Panc1 (cell line): ENCODE results near the gene MAN2B1. TPM values are rescaled to one million over a fixed set of nuclear protein-coding genes. Genes with fewer than 3 reads are reported as not detected.

Experiments
- ATAC-seq: fragments of 200-7000 bp; cut with Tn5 transposase; 2 replicates; pipeline ENCODE4 v1.9.1; 2020; ENCODE audit warnings: mild to moderate bottlenecking, moderate library complexity
- BruUV-seq: library from RNA; stranded (reverse); fragments of 400-500 nt; replicated peaks from 2 replicates; lab custom pipeline; 2021; lab: Mats Ljungman, UMichigan
- CTCF ChIA-PET: fragments of 300-600 bp; sonication (Branson Sonifier 250); formaldehyde crosslinking; loops from one replicate; lab custom pipeline; 2022; ENCODE audit warnings: antibody characterized with exemption; lab: Charles Lee
- POLR2A ChIA-PET: fragments of 300-600 bp; sonication (Branson Sonifier 250); formaldehyde crosslinking; loops from one replicate; lab custom pipeline; 2022; ENCODE audit warnings: antibody characterized with exemption; lab: Charles Lee
- DNase-seq: peaks from one replicate; pipeline ENCODE4 v3.0.0-alpha.2; 2010; ENCODE audit warnings: low read depth, low spot score
- H3K27ac ChIP-seq: 2 replicates; pipeline ENCODE4 v1.5.1; 2011; ENCODE audit warnings: mild to moderate bottlenecking, low read length, inconsistent platforms
- H3K27me3 ChIP-seq: fragments of 200-500 bp; sonication (Bioruptor generic); 2 replicates; pipeline ENCODE4 v1.6.0; 2014; ENCODE audit warnings: low read length, inconsistent platforms; ENCODE audit not compliant: control insufficient read depth, insufficient read depth
- H3K36me3 ChIP-seq: fragments of 200-500 bp; sonication (Bioruptor generic); 2 replicates; pipeline ENCODE4 v1.5.1; 2014; ENCODE audit warnings: inconsistent platforms, mild to moderate bottlenecking, low read length, moderate library complexity; ENCODE audit not compliant: control insufficient read depth, insufficient read depth
- H3K4me1 ChIP-seq: 2 replicates; pipeline ENCODE4 v1.5.1; 2011; ENCODE audit warnings: inconsistent platforms, mild to moderate bottlenecking, low read length, moderate library complexity; ENCODE audit not compliant: control insufficient read depth, insufficient read depth
- H3K4me3 ChIP-seq, 2 experiments: 2 replicates each; pipeline ENCODE4 v1.5.1; 2011 to 2012; ENCODE audit warnings: low read depth in 2 of 2, low read length in 2 of 2, mild to moderate bottlenecking in 2 of 2, inconsistent platforms in 1 of 2, moderate library complexity in 1 of 2
- H3K9me3 ChIP-seq: fragments of 200-500 bp; sonication (Bioruptor generic); 2 replicates; pipeline ENCODE4 v1.5.1; 2014; ENCODE audit warnings: low read depth, mild to moderate bottlenecking, inconsistent platforms, low read length, moderate library complexity; ENCODE audit not compliant: control insufficient read depth, insufficient read depth
- POLR2AphosphoS5 ChIP-seq: IDR thresholded peaks from 2 replicates; pipeline ENCODE4 v1.6.1; 2012; ENCODE audit warnings: mild to moderate bottlenecking, low read depth, low read length, moderate library complexity
- SIN3A ChIP-seq: IDR thresholded peaks from 2 replicates; pipeline ENCODE4 v1.6.1; 2012; ENCODE audit warnings: low read depth, mild to moderate bottlenecking, low read length, moderate library complexity, borderline replicate concordance; ENCODE audit not compliant: insufficient read depth
- TCF7L2 ChIP-seq: IDR thresholded peaks from 2 replicates; pipeline ENCODE4 v1.6.1; 2011; ENCODE audit warnings: mild to moderate bottlenecking, low read depth, low read length, inconsistent platforms
- in situ Hi-C: cut with HindIII; loops from 2 replicates; pipeline ENCODE4 v1.10.0; 2016; ENCODE audit warnings: low sequenced_read_pairs, low pct_unique_long_range_greater_than_20kb
- intact Hi-C: fragments of 100-400 bp; cut with micrococcal nuclease; formaldehyde crosslinking; loops from one replicate; pipeline ENCODE4 v1.10.0; 2022; ENCODE audit not compliant: unreplicated experiment
- total RNA-seq: library from RNA; stranded (reverse); gene quantifications from one replicate; pipeline ENCODE4 v1.2.1, GENCODE V29; 2021; ENCODE audit not compliant: unreplicated experiment
- TF ChIP-seq, protein P1 (sequence below), 2 experiments: IDR thresholded peaks; 2 replicates each; pipeline ENCODE4 v1.6.1; 2011 to 2012; ENCODE audit warnings: low read depth in 2 of 2, control low read depth in 1 of 2, low read length in 1 of 2, mild to moderate bottlenecking in 1 of 2, moderate library complexity in 1 of 2; ENCODE audit not compliant: insufficient read depth in 1 of 2
- TF ChIP-seq, protein P2 (sequence below): fragments of 450-650 bp; IDR thresholded peaks from 2 replicates; pipeline ENCODE4 v1.5.1; 2017; ENCODE audit warnings: mild to moderate bottlenecking

The MAN2B1 gene
- total RNA-seq, 1 experiment from 2014 or later, result 43.0 TPM

DNA sequence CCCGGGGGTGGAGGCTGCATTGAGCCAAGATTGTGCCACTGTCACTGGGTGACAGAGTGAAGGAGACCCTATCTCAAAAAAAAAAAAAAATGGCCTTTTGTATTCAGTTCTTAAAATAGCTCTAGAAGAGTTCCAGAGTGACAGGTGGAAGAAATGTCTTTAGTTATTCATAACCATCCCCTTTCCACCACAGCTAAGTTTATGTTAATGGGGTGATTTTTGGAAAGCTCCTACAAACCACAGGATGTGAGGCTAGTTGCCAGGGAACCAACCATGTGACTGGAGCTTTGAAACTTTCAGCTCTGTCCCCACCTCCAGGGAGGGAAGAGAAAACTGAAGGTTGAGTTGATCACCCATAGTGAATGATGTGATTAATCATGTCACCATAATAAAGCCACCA, 62.8 kb downstream of the MAN2B1 start:
- ChIA-PET POLR2A (interaction anchor here (0.6 kb wide), 1 partner anchor 127 kb away, joined by 4 read pairs; no protein-coding TSS in a partner anchor), CTCF (no interaction called here)
- in situ Hi-C loops (no loop called here), intact Hi-C loops (no loop called here)
- no peaks in the 10 kb centered on the region for H3K27me3 ChIP-seq
- H3K4me3 ChIP-seq, result no peak overlapping the region
- H3K4me1 ChIP-seq, result no peaks in the 10 kb centered on the region
- TF ChIP-seq, protein P1, sequence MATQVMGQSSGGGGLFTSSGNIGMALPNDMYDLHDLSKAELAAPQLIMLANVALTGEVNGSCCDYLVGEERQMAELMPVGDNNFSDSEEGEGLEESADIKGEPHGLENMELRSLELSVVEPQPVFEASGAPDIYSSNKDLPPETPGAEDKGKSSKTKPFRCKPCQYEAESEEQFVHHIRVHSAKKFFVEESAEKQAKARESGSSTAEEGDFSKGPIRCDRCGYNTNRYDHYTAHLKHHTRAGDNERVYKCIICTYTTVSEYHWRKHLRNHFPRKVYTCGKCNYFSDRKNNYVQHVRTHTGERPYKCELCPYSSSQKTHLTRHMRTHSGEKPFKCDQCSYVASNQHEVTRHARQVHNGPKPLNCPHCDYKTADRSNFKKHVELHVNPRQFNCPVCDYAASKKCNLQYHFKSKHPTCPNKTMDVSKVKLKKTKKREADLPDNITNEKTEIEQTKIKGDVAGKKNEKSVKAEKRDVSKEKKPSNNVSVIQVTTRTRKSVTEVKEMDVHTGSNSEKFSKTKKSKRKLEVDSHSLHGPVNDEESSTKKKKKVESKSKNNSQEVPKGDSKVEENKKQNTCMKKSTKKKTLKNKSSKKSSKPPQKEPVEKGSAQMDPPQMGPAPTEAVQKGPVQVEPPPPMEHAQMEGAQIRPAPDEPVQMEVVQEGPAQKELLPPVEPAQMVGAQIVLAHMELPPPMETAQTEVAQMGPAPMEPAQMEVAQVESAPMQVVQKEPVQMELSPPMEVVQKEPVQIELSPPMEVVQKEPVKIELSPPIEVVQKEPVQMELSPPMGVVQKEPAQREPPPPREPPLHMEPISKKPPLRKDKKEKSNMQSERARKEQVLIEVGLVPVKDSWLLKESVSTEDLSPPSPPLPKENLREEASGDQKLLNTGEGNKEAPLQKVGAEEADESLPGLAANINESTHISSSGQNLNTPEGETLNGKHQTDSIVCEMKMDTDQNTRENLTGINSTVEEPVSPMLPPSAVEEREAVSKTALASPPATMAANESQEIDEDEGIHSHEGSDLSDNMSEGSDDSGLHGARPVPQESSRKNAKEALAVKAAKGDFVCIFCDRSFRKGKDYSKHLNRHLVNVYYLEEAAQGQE (IDR thresholded peaks at IDR 0.05; ENCODE audit: insufficient read depth in 1 of 2, low read depth in 2 of 2, low read length in 1 of 2), result no peak
- no peak for ATAC-seq
- H3K9me3 ChIP-seq, result no peaks in the 10 kb centered on the region
- DNase-seq, result no peak
- no TSS peak for BruUV-seq
- H3K27ac ChIP-seq, result no peak overlapping the region
- H3K36me3 ChIP-seq, result no peaks in the 10 kb centered on the region

DNA sequence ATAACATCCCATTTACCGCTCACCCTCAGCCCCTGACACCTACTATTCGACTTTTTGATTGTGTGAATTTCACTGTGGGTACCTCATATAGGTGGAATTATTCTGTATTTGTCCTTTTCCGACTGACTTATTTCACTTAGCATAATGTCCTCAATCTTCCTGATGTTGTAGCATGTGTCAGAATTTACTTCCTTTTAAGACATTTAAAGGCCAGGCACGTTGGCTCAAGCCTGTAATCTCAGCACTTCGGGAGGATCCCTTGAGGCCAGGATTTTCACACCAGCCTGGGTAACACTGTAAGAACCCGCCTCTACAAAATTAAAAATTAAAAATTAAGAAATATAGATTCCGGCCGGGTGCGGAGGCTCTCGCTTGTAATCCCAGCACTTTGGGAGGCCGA, 68.9 kb downstream of the MAN2B1 start:
- Histone ChIP-seq H3K27ac (no peak overlapping the region), H3K27me3 (no peaks in the 10 kb centered on the region), H3K36me3 (no peaks in the 10 kb centered on the region), H3K9me3 (no peaks in the 10 kb centered on the region), H3K4me3 (no peak overlapping the region), H3K4me1 (no peaks in the 10 kb centered on the region)
- in situ Hi-C loops, result no loop called here
- no peak for TF ChIP-seq SIN3A
- TF ChIP-seq, protein P1 (IDR thresholded peaks at IDR 0.05; ENCODE audit: insufficient read depth in 1 of 2, low read depth in 2 of 2, low read length in 1 of 2), result no peak
- no peak for TF ChIP-seq TCF7L2
- no peak for TF ChIP-seq POLR2AphosphoS5
- TF ChIP-seq, protein P2, sequence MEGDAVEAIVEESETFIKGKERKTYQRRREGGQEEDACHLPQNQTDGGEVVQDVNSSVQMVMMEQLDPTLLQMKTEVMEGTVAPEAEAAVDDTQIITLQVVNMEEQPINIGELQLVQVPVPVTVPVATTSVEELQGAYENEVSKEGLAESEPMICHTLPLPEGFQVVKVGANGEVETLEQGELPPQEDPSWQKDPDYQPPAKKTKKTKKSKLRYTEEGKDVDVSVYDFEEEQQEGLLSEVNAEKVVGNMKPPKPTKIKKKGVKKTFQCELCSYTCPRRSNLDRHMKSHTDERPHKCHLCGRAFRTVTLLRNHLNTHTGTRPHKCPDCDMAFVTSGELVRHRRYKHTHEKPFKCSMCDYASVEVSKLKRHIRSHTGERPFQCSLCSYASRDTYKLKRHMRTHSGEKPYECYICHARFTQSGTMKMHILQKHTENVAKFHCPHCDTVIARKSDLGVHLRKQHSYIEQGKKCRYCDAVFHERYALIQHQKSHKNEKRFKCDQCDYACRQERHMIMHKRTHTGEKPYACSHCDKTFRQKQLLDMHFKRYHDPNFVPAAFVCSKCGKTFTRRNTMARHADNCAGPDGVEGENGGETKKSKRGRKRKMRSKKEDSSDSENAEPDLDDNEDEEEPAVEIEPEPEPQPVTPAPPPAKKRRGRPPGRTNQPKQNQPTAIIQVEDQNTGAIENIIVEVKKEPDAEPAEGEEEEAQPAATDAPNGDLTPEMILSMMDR, result no peak
- ChIA-PET CTCF (no interaction called here), POLR2A (no interaction called here)
- DNase-seq (no peak), ATAC-seq (no peak)
- BruUV-seq, result no TSS peak
- intact Hi-C loops, result no loop called here
